GM20000 (cell line): ENCODE data around the gene CPN2.

ENCODE experiments used
- DNase-seq: peaks from one replicate; pipeline ENCODE4 v3.0.0; 2012; ENCODE audit warnings: low spot score
- TF ChIP-seq, protein P1 (sequence below): IDR thresholded peaks from 2 replicates; pipeline ENCODE4 v1.5.1; 2012; ENCODE audit warnings: mild to moderate bottlenecking, control low read depth; ENCODE audit errors: extremely low read depth, missing control alignments

CPN2 gene

DNA sequence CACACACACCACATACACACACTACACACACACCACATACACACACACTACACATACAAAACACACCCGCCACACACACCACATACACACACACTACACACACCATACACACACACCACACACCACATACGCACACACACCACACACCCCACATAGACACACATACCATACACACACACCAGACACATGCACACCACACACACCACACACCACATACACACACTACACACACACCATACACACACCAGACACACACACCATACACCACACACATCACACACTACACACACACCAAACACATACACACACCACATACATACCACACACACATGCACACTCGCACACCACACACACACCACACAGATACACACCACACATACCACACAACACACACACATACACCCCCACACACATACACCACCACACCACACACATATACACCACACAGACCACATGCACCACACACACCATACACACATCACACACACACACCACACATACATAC lies 26.3 kb downstream of the CPN2 start:
- TF ChIP-seq, protein P1, sequence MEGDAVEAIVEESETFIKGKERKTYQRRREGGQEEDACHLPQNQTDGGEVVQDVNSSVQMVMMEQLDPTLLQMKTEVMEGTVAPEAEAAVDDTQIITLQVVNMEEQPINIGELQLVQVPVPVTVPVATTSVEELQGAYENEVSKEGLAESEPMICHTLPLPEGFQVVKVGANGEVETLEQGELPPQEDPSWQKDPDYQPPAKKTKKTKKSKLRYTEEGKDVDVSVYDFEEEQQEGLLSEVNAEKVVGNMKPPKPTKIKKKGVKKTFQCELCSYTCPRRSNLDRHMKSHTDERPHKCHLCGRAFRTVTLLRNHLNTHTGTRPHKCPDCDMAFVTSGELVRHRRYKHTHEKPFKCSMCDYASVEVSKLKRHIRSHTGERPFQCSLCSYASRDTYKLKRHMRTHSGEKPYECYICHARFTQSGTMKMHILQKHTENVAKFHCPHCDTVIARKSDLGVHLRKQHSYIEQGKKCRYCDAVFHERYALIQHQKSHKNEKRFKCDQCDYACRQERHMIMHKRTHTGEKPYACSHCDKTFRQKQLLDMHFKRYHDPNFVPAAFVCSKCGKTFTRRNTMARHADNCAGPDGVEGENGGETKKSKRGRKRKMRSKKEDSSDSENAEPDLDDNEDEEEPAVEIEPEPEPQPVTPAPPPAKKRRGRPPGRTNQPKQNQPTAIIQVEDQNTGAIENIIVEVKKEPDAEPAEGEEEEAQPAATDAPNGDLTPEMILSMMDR: no peak
- DNase-seq: no peak

DNA sequence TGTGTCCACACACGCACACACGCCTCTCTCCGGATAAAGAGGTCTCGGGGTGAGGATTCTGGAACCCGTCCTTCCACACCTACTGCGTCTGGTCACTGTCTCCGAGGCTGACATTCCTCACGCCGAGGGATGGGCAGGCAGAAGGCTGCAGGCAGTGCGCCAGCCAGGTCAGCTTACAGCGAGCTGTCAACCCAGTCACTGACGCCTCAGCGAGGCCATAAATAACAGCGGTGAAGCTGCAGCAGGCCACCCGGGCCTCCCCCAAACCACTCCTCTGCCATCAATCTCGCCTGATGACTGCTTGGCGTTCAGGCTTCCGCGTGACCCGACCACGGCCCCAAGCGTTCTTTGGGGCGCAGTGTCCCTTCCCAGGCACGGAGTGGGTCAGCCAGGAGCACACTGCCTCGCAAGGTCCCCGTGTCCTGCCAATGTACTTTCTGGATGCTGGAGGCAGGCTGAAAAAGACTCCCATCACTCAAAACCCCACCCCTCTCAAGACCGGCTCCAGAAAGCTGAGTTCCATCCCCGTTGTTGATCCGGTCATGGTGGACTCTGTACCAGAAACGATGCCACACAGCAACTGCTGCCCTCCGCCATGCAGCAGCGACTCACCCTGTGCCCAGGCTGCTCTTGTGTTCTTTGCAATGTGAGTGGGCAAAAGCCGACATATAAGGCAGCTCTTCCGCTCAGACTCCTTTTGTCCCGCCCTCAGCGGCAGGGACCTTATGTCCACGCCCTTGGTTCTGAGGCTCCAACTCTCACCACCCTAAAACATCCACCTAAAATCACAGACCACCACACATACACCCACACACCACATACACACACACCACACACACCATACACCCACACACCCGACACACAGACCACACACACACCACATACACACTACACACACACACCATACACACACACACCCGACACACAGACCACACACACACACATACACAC lies 27.1 kb downstream of the CPN2 start:
- TF ChIP-seq, protein P1: no peak
- peak; percentile 71 for DNase-seq

DNA sequence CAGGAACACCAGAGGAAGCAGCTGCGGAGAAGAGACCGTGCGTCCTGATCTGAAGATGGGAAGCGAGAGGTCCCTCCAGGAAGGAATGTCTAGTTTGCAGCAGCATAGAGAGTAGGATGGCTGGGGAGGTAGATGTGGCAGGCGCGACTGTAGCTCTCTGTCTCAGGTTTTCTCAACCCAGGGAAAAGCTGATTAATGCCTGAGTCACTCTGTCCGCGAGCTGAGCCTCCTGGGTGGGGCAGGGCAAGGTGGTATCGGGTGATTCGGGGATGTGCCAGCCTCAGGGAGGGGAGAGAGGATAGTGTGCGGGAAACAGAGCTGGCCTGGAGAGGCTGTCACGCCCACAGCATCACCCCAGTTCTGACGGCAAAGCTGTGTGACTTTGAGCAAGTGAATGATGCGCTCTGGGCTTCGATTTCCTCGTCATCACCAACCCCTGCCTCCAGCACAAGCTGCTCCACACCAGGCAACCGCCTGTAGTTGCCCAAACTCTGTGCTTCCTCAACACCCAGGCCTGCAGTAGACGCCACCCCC lies 28.4 kb downstream of the CPN2 start:
- TF ChIP-seq, protein P1: no peak
- DNase-seq: no peak

DNA sequence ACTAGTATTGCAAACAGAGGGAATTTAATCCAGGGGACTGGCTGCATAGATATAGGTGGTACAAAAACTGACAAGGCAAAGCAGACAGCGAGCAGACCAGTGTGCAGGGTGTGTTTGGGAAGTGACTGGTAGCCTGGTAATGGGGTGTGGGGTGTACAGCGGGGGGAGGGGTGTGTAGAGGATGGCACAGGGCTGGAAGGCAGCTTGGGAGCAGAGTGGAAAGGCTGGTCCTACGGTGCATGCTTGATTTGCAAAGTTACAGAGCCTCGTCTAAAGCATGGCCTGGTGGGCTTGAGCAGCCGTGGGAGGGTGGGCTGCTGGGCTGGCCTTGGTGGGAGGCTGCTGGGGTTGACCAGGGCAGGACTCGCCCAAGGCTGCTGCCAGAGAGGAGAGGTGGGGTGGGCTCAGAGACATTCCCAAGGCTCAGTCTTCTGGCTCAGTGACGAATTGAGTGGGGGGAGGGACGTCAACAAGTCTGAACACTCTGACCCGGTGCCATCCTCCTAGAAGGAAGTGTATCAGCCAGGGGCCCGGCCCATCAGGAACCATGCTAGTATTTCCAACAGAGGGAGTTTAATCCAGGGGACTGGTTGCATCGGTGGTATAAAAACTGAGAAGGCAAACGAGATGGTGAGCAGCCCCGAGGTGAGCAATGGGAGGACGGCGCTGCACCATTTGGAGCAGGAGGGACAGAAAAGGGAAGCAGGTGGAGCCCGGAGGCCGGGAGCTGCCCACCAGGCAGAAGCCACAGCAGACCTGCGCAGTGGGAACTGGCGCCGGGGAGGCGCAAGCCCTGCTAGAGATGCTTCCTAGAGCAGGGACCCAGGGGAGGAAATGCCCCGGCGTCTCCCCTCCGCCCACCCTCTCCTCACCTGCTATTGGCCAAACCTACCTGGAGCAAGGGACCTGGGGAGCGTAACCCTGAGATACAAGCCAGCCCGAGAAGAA lies 29.2 kb downstream of the CPN2 start:
- DNase-seq: no peak

DNA sequence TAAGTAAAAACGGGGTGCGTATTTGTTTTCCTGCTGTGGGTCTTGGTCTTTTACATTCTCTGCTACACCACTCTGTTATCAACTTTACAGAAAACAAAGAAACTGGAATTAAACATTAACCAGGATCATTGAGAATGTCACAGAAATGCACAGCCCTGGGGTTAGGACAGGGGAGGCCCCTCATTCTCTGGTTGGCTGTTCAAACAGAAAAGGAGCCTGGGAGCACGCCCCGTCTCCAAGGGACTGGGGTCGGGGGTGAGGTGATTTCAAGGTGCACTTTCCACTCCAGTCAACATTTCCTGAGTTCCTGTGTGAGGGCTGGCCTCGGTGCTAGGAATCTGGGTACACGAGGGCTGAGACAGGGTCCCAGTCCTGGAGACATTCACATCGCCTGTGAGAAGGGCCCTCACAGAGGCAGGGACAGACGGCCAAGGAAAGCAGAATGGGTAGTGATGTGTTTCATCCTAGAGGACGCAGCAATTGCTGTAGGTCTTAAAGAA lies 30.3 kb downstream of the CPN2 start:
- DNase-seq: no peak

More for the DNA sequence above, 29.2 kb downstream of the CPN2 start:
- TF ChIP-seq, protein P1: no peak

DNA sequence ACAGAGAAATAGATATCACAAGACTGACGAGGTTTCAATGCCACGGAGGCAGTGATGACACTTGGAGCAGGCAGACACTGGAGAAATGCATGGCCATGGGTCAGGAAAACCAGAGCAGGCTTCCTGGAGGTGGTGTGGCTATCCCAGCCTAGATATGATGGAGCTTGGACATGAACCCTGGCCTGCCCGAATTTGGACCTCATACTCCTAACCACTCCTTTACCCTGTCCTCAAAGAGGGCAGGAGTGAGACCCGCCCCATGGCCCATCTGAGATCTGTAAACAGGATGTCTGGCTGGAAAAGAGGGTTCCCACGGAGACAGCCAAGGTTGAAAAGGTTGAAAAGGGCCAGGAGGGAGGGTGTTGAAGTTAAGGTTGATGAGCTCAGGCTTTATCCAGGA lies 31.0 kb downstream of the CPN2 start:
- no peak for DNase-seq
- TF ChIP-seq, protein P1: no peak

More for the DNA sequence above, 30.3 kb downstream of the CPN2 start:
- TF ChIP-seq, protein P1: no peak
